HEK293 (cell line): Measurements from ENCODE around the gene KSR1.

ENCODE experiments used
- CTCF ChIA-PET: fragments of 350-600 bp; formaldehyde crosslinking; extraction: SDS; loops from one replicate; lab custom pipeline; 2021; ENCODE audit warnings: antibody characterized with exemption; lab: Yijun Ruan, JAX
- POLR2A ChIA-PET: fragments of 300-600 bp; formaldehyde crosslinking; extraction: SDS; loops from one replicate; lab custom pipeline; 2020; ENCODE audit warnings: antibody characterized with exemption, inconsistent platforms; lab: Yijun Ruan, JAX
- H3K27ac ChIP-seq: fragments of 200-500 bp; sonication (Bioruptor generic); 2 replicates; pipeline ENCODE4 v1.5.1; 2014; ENCODE audit warnings: low read depth, low read length, control low read depth, inconsistent platforms; ENCODE audit errors: extremely low read depth
- H3K36me3 ChIP-seq, 2 experiments: fragments of 200-500 bp in 1 of 2; sonication (Bioruptor generic) in 1 of 2; 1 replicate in 1 of 2; 2 replicates in 1 of 2; pipeline ENCODE4 v1.5.1; 2014 to 2017; ENCODE audit warnings: inconsistent platforms in 2 of 2, low read length in 2 of 2; ENCODE audit not compliant: control insufficient read depth in 2 of 2, insufficient read depth in 1 of 2
- H3K4me1 ChIP-seq: fragments of 200-500 bp; sonication (Bioruptor generic); 2 replicates; pipeline ENCODE4 v1.5.1; 2014; ENCODE audit warnings: mild to moderate bottlenecking, low read length, inconsistent platforms; ENCODE audit not compliant: control insufficient read depth, insufficient read depth
- H3K4me3 ChIP-seq: 2 replicates; pipeline ENCODE4 v1.5.1; 2011; ENCODE audit warnings: low read depth, mild to moderate bottlenecking, control low read depth, low read length, moderate library complexity
- H3K9me3 ChIP-seq: fragments of 200-500 bp; sonication (Bioruptor generic); 2 replicates; pipeline ENCODE4 v1.5.1; 2014; ENCODE audit warnings: low read depth, low read length, inconsistent platforms; ENCODE audit not compliant: control insufficient read depth, insufficient read depth
- KLF1 ChIP-seq: fragments of 450-650 bp; formaldehyde crosslinking; IDR thresholded peaks from 2 replicates; pipeline ENCODE4 v1.5.1; 2016; ENCODE audit warnings: missing biosample characterization, missing genetic modification characterization
- PRDM1 ChIP-seq: fragments of 450-650 bp; formaldehyde crosslinking; IDR thresholded peaks from 2 replicates; pipeline ENCODE4; 2016; ENCODE audit warnings: missing biosample characterization, missing genetic modification characterization
- PRDM2 ChIP-seq: fragments of 450-650 bp; formaldehyde crosslinking; IDR thresholded peaks from 2 replicates; pipeline ENCODE4 v1.5.1; 2016; ENCODE audit warnings: missing biosample characterization, missing genetic modification characterization, borderline replicate concordance
- ZBTB48 ChIP-seq: fragments of 450-650 bp; formaldehyde crosslinking; IDR thresholded peaks from 2 replicates; pipeline ENCODE4 v1.5.1; 2016; ENCODE audit warnings: missing biosample characterization, missing genetic modification characterization
- ZFHX2 ChIP-seq: fragments of 450-650 bp; formaldehyde crosslinking; conservative IDR thresholded peaks from 2 replicates; pipeline ENCODE4 v1.5.1; 2016; ENCODE audit warnings: missing biosample characterization, missing genetic modification characterization
- ZFP41 ChIP-seq: fragments of 450-650 bp; formaldehyde crosslinking; IDR thresholded peaks from 2 replicates; pipeline ENCODE4 v1.5.1; 2016; ENCODE audit warnings: missing biosample characterization, missing genetic modification characterization, borderline replicate concordance
- ZFP69B ChIP-seq: fragments of 450-650 bp; formaldehyde crosslinking; IDR thresholded peaks from 2 replicates; pipeline ENCODE4 v1.5.1; 2016; ENCODE audit warnings: missing biosample characterization, missing genetic modification characterization
- ZIC2 ChIP-seq: fragments of 450-650 bp; formaldehyde crosslinking; IDR thresholded peaks from 2 replicates; pipeline ENCODE4 v1.5.1; 2016; ENCODE audit warnings: missing biosample characterization, missing genetic modification characterization
- ZNF133 ChIP-seq: fragments of 450-650 bp; formaldehyde crosslinking; IDR thresholded peaks from 2 replicates; pipeline ENCODE4 v1.5.1; 2016; ENCODE audit warnings: missing biosample characterization, missing genetic modification characterization
- ZNF2 ChIP-seq: fragments of 450-650 bp; formaldehyde crosslinking; IDR thresholded peaks from 2 replicates; pipeline ENCODE4 v1.5.1; 2016; ENCODE audit warnings: missing biosample characterization, missing genetic modification characterization
- ZNF280C ChIP-seq: fragments of 450-650 bp; formaldehyde crosslinking; IDR thresholded peaks from 2 replicates; pipeline ENCODE4 v1.5.1; 2016; ENCODE audit warnings: missing biosample characterization, missing genetic modification characterization
- ZNF366 ChIP-seq: fragments of 450-650 bp; formaldehyde crosslinking; conservative IDR thresholded peaks from 2 replicates; pipeline ENCODE4 v1.5.1; 2016; ENCODE audit warnings: missing biosample characterization, missing genetic modification characterization
- ZNF404 ChIP-seq: fragments of 450-650 bp; formaldehyde crosslinking; IDR thresholded peaks from 2 replicates; pipeline ENCODE4 v1.5.1; 2017; ENCODE audit warnings: missing biosample characterization, missing genetic modification characterization
- ZNF473 ChIP-seq: fragments of 450-650 bp; formaldehyde crosslinking; IDR thresholded peaks from 2 replicates; pipeline ENCODE4 v1.5.1; 2017; ENCODE audit warnings: missing biosample characterization, missing genetic modification characterization
- ZNF530 ChIP-seq: fragments of 450-650 bp; formaldehyde crosslinking; IDR thresholded peaks from 2 replicates; pipeline ENCODE4 v1.5.1; 2016; ENCODE audit warnings: low read depth, missing biosample characterization, missing genetic modification characterization
- ZNF558 ChIP-seq: fragments of 450-650 bp; formaldehyde crosslinking; IDR thresholded peaks from 2 replicates; pipeline ENCODE4 v1.5.1; 2016; ENCODE audit warnings: missing biosample characterization, missing genetic modification characterization
- ZNF596 ChIP-seq: fragments of 450-650 bp; IDR thresholded peaks from 2 replicates; pipeline ENCODE4 v1.5.0; 2018; ENCODE audit warnings: missing biosample characterization, mild to moderate bottlenecking, missing genetic modification characterization, moderate library complexity
- ZNF623 ChIP-seq: fragments of 450-650 bp; formaldehyde crosslinking; IDR thresholded peaks from 2 replicates; pipeline ENCODE4 v1.5.1; 2016; ENCODE audit warnings: missing biosample characterization, missing genetic modification characterization
- ZNF692 ChIP-seq: fragments of 450-650 bp; formaldehyde crosslinking; IDR thresholded peaks from 2 replicates; pipeline ENCODE4 v1.5.1; 2016; ENCODE audit warnings: missing biosample characterization, missing genetic modification characterization
- ZNF777 ChIP-seq: fragments of 450-650 bp; formaldehyde crosslinking; IDR thresholded peaks from 2 replicates; pipeline ENCODE4 v1.5.1; 2017; ENCODE audit warnings: missing biosample characterization, missing genetic modification characterization, borderline replicate concordance
- ZSCAN30 ChIP-seq: fragments of 450-650 bp; IDR thresholded peaks from 2 replicates; pipeline ENCODE4 v1.5.1; 2018; ENCODE audit warnings: missing biosample characterization, mild to moderate bottlenecking, missing genetic modification characterization, moderate library complexity
- TF ChIP-seq, protein P1 (sequence below): fragments of 450-650 bp; formaldehyde crosslinking; IDR thresholded peaks from 2 replicates; pipeline ENCODE4 v1.5.1; 2017; ENCODE audit warnings: missing biosample characterization, missing genetic modification characterization

Gene KSR1

DNA sequence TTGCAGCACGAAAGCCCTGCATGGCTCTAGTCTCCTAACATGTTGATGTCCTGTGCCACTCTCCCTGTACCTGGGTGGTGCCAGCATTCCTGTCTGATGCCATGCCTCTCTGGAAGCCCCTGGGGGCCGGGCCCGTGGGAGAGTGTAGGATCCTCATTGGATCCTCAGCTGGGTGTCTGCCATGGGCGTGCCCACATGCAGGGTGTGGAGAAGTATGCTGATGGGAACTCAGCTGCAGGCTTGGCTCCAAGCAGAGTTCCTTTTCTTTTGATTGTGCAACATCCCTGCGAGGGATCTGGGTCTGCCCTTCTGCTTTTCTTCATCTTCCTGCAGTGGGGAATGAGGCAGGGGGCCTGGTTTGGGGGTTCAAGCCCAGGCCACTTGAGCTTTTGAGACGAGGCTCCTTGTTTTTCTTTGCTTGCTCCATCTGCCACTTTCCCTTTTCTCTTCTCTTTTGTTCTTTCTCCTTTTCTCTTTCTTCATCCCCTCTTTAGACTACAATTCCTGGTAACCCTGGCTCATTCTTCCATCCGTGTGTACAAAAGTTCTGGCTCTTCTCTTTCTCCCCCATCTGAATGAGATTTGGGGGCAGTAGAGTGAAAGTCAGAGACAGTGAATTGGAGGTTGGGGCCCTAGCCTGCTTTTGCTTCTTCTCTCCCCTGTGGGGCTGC lies 32.9 kb downstream of the KSR1 start:
- Histone ChIP-seq H3K4me3 (no peak overlapping the region), H3K9me3 (no peaks in the 10 kb centered on the region), H3K4me1 (peaks cover 10% of the 10 kb centered on the region)
- TF ChIP-seq PRDM2 (tag by site-specific recombination) = no peak
- no peak for TF ChIP-seq ZNF404 (tag by site-specific recombination)
- TF ChIP-seq ZNF530 = no peak
- TF ChIP-seq PRDM1 = peak; percentile 97
- peak; percentile 97 for TF ChIP-seq ZIC2 (tag by site-specific recombination)
- TF ChIP-seq ZNF558 (tag by site-specific recombination) = no peak
- no peak for TF ChIP-seq ZFHX2 (tag by site-specific recombination)
- no peak for TF ChIP-seq ZNF133
- TF ChIP-seq KLF1 (tag by site-specific recombination) = peak; percentile 47
- TF ChIP-seq ZNF2 = no peak
- no peak for TF ChIP-seq ZNF280C (tag by site-specific recombination)
- TF ChIP-seq ZNF692 = no peak
- TF ChIP-seq, protein P1, sequence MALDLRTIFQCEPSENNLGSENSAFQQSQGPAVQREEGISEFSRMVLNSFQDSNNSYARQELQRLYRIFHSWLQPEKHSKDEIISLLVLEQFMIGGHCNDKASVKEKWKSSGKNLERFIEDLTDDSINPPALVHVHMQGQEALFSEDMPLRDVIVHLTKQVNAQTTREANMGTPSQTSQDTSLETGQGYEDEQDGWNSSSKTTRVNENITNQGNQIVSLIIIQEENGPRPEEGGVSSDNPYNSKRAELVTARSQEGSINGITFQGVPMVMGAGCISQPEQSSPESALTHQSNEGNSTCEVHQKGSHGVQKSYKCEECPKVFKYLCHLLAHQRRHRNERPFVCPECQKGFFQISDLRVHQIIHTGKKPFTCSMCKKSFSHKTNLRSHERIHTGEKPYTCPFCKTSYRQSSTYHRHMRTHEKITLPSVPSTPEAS (tag by site-specific recombination) = no peak
- TF ChIP-seq ZSCAN30 (tag by site-specific recombination) = no peak
- TF ChIP-seq ZBTB48 (tag by site-specific recombination) = no peak
- no peak for TF ChIP-seq ZNF473 (tag by site-specific recombination)
- TF ChIP-seq ZNF623 = no peak
- no peak for TF ChIP-seq ZNF596 (tag by site-specific recombination)
- TF ChIP-seq ZFP69B (tag by site-specific recombination) = no peak
- TF ChIP-seq ZFP41 (tag by site-specific recombination) = no peak
- TF ChIP-seq ZNF777 = no peak
- TF ChIP-seq ZNF366 (tag by site-specific recombination) = peak; percentile 57; the same call in 1 of the 2 replicates
- TF ChIP-seq, all 188 proteins: peak for 4
- peaks cover 0 to 3% of the 10 kb centered on the region in 2 experiments; a peak in 1 of 3 replicates for H3K36me3 ChIP-seq
- POLR2A ChIA-PET = no interaction called here
- no peak overlapping the region for H3K27ac ChIP-seq
- CTCF ChIA-PET = interaction anchor here (0.6 to 1.6 kb wide), 3 partner anchors 99 to 1040 kb away, joined by 3 to 5 read pairs (median 3); no protein-coding TSS in a partner anchor
